Measurements from ENCODE around the gene MTURN.

Gene MTURN

DNA sequence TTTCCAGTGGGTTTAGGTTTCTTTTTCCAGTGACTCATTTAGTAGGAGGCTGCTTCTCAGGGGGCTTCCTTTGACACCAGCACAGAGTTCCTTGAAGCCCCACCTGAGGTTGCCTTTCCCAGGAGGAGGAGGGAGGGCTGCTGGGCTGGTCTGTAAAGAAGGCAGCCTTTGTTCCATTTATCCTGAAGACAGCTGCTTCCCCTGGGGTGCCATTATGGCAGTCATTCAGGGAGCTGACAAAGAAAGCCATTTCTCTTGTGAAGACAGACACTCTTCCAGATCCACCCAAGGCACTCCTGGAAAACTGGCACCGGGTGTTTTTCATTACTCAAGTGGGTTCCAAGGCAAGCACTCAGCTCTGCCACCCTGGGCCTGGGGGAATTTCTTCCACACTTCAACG lies 54.0 kb downstream of the MTURN start:
- TF ChIP-seq, protein P1, sequence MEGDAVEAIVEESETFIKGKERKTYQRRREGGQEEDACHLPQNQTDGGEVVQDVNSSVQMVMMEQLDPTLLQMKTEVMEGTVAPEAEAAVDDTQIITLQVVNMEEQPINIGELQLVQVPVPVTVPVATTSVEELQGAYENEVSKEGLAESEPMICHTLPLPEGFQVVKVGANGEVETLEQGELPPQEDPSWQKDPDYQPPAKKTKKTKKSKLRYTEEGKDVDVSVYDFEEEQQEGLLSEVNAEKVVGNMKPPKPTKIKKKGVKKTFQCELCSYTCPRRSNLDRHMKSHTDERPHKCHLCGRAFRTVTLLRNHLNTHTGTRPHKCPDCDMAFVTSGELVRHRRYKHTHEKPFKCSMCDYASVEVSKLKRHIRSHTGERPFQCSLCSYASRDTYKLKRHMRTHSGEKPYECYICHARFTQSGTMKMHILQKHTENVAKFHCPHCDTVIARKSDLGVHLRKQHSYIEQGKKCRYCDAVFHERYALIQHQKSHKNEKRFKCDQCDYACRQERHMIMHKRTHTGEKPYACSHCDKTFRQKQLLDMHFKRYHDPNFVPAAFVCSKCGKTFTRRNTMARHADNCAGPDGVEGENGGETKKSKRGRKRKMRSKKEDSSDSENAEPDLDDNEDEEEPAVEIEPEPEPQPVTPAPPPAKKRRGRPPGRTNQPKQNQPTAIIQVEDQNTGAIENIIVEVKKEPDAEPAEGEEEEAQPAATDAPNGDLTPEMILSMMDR (IDR thresholded peaks at IDR 0.05; ENCODE audit: low read depth, low read length, missing control alignments), result no peak
- no peak overlapping the region for H3K4me3 ChIP-seq (ENCODE audit: low read depth, low read length)
- no peak for DNase-seq (ENCODE audit: low read depth)

DNA sequence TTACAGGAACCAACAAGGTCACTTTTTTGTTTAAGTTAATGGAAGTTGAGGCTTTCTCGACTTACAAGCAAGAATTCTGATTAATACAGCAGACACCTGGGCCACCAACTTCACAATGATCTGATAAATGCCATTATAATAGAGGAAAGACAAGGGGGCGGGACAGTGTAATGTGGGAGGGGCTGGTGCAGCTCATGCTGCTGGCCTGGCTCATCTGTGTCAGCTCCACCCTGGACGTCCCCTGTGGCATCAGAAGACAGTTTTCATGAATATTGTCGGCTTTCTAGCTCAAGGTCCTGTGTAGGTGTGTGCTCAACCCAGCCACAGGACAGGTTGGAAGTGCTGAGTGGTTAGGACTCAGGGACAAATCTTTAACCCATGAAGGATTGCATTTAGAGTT lies 57.0 kb downstream of the MTURN start:
- no peak overlapping the region for H3K4me3 ChIP-seq (ENCODE audit: low read depth, low read length)
- DNase-seq (ENCODE audit: low read depth), result no peak
- TF ChIP-seq, protein P1 (IDR thresholded peaks at IDR 0.05; ENCODE audit: low read depth, low read length, missing control alignments), result no peak

DNA sequence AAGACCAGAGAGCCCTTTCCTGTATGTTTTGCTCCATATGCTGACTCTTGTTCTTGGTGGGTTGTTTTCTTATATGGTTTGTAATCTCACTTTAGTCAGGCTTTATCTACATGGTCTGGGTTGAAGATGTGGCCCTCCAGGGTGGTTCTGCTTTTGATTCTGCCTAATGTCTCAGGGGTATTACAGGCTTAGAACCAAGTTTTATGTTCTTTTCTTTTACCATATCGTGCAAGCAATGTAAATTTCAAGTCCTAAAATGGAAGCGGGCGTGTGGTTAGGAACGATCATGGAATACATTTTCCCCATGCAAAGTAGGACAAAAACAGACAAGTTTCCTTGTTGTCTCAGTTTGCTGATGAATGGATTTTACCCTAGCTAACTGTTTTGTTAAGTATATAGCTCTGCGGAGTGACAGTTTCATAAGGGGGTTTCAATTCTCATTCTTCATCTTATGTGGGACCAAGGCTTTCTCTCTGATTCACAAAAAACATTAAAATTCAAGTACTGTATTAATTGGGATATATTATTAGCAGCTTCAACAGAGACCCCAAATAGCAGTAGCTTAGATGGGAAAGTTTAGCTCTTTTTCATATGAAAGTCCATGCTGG lies 58.7 kb downstream of the MTURN start:
- no peak for DNase-seq (ENCODE audit: low read depth)
- TF ChIP-seq, protein P1 (IDR thresholded peaks at IDR 0.05; ENCODE audit: low read depth, low read length, missing control alignments), result no peak
- no peak overlapping the region for H3K4me3 ChIP-seq (ENCODE audit: low read depth, low read length)

DNA sequence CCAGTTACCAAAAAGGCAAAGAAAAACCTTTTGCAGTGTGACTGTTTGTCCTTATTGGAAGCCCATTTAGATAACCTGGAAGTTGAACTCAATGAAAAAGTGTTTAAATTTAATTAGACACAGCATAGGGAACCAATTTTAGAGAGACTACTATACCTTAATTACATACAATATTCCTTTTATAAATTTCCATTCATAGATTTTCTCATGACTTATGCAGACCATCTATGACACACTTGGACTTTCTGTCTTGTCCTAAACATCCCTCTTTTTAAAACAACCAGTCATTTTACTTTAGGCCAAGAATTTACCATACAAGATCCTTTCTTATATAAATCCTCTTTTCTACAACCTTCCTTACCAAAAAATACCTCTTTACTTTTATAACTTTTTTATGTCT lies 61.6 kb downstream of the MTURN start:
- no peak overlapping the region for H3K4me3 ChIP-seq (ENCODE audit: low read depth, low read length)
- DNase-seq (ENCODE audit: low read depth), result no peak
- TF ChIP-seq, protein P1 (IDR thresholded peaks at IDR 0.05; ENCODE audit: low read depth, low read length, missing control alignments), result no peak

DNA sequence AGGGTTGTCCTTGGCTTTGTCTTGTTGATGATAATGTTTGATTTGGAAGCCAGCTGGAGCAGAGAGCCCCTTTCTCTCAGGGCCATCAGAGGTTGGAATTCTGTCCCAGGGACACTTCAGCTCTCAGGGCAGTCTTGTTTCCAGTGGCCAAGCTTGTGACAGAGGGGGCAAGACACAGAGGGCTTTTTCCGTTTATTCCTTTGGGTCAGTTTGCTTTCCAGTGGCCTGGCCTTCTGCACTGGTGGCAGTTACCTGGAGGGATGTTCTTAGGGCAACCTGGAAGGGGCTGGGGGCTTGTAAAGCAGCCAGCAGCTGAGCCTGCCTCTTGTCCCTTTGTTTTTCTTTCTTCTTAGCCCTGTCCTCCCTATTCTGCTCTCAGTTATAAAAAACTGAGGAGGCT lies 62.7 kb downstream of the MTURN start:
- TF ChIP-seq, protein P1 (IDR thresholded peaks at IDR 0.05; ENCODE audit: low read depth, low read length, missing control alignments), result no peak
- H3K4me3 ChIP-seq (ENCODE audit: low read depth, low read length), result no peak overlapping the region
- no peak for DNase-seq (ENCODE audit: low read depth)

DNA sequence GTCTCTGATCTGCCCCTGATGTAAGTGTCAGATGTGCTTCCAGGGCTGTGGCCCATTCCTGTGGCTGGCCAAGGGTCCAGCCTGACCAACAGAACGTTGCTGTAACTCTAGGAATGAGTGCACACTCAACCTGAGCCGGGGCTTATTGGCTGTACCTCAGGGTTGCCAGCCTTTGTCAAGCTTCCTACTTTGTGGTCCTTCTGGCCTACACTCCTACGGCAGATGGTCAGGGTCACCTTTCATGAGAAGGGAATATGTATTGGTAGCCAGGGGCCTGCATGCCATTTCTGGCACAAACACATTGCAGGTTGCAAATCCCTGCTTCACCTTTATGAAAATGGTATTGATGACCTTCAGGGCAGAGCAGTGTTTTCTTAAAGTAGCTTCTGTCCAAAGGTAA lies 64.5 kb downstream of the MTURN start:
- TF ChIP-seq, protein P1 (IDR thresholded peaks at IDR 0.05; ENCODE audit: low read depth, low read length, missing control alignments), result no peak
- no peak for DNase-seq (ENCODE audit: low read depth)
- no peak overlapping the region for H3K4me3 ChIP-seq (ENCODE audit: low read depth, low read length)

DNA sequence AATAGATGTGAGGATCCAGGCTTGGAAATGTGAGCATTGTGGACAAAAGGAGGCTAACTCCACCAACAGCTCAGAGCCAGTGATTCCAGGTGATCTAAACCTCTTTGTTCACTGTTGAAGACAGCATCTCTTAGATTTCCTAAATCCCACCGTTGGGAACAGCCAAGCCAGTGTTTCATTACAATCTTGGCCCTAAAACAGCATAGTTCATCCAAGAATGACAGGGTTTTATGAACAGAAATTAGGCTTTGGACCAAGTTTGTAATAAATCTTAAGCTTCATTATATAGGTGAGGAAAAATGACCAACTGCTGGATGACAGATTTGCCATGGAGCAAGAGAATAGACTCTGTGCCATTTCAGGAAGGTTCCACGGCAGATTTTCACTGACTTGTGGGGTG lies 65.8 kb downstream of the MTURN start:
- TF ChIP-seq, protein P1 (IDR thresholded peaks at IDR 0.05; ENCODE audit: low read depth, low read length, missing control alignments), result no peak
- no peak overlapping the region for H3K4me3 ChIP-seq (ENCODE audit: low read depth, low read length)
- DNase-seq (ENCODE audit: low read depth), result no peak
